ENCODE measurements around the gene PTPRD.

GRCh38 chr9:10339152-10339551 lies 273.6 kb downstream of the PTPRD start:
- TF ChIP-seq CTCF (IDR thresholded peaks at IDR 0.05) (no peak), POLR2A (IDR thresholded peaks at IDR 0.05) (no peak)

All from Peyer's patch (tissue), 4 donors.